GM12878 (cell line): Measurements from ENCODE around the gene PTGR3. TPM values are rescaled to one million over a fixed set of nuclear protein-coding genes. Genes with fewer than 3 reads are reported as not detected.

Experiments
- CBX5 ChIP-seq: sonication (generic); IDR thresholded peaks from 2 replicates; pipeline ENCODE4 v1.6.1; 2016; ENCODE audit warnings: low read depth, moderate library complexity, mild to moderate bottlenecking, inconsistent platforms
- FOS ChIP-seq: IDR thresholded peaks from 3 replicates; pipeline ENCODE4 v1.6.1; 2011; ENCODE audit warnings: borderline replicate concordance; ENCODE audit not compliant: insufficient read length; ENCODE audit errors: extremely low read depth
- FOXM1 ChIP-seq: IDR thresholded peaks from 2 replicates; pipeline ENCODE4 v1.6.1; 2012; ENCODE audit warnings: low read depth, mild to moderate bottlenecking, inconsistent platforms, low read length, moderate library complexity
- GATAD2B ChIP-seq: fragments of 450-650 bp; conservative IDR thresholded peaks from 2 replicates; pipeline ENCODE4 v1.6.1; 2017; ENCODE audit warnings: low read depth, mild to moderate bottlenecking, moderate library complexity
- LARP7 ChIP-seq: fragments of 450-650 bp; IDR thresholded peaks from 2 replicates; pipeline ENCODE4 v1.6.1; 2017; ENCODE audit warnings: mild to moderate bottlenecking
- MAX ChIP-seq: IDR thresholded peaks from 2 replicates; pipeline ENCODE4 v1.6.1; 2012; ENCODE audit warnings: low read depth, low read length, improper control_type of control experiment
- NFIC ChIP-seq: IDR thresholded peaks from 2 replicates; pipeline ENCODE4 v1.6.1; 2012; ENCODE audit warnings: low read depth, mild to moderate bottlenecking, inconsistent platforms, low read length, moderate library complexity
- NR2F1 ChIP-seq: fragments of 450-650 bp; conservative IDR thresholded peaks from 2 replicates; pipeline ENCODE4 v1.6.1; 2017; ENCODE audit warnings: mild to moderate bottlenecking
- POLR2AphosphoS2 ChIP-seq: IDR thresholded peaks from 2 replicates; pipeline ENCODE4 v1.6.1; 2011; ENCODE audit warnings: low read depth, mild to moderate bottlenecking, low read length, improper control_type of control experiment, moderate library complexity
- SKIL ChIP-seq: fragments of 450-650 bp; IDR thresholded peaks from 2 replicates; pipeline ENCODE4 v1.6.1; 2017; ENCODE audit warnings: mild to moderate bottlenecking, low read depth, inconsistent platforms; ENCODE audit not compliant: poor library complexity, severe bottlenecking
- SMAD1 ChIP-seq: fragments of 450-650 bp; IDR thresholded peaks from 2 replicates; pipeline ENCODE4 v1.6.1; 2018; ENCODE audit warnings: mild to moderate bottlenecking, low read depth; ENCODE audit not compliant: partially characterized antibody
- TCF3 ChIP-seq: IDR thresholded peaks from 2 replicates; pipeline ENCODE4 v1.6.1; 2012; ENCODE audit warnings: low read depth, mild to moderate bottlenecking, low read length, borderline replicate concordance; ENCODE audit not compliant: insufficient read depth
- ZBTB33 ChIP-seq: fragments of 450-650 bp; IDR thresholded peaks from 2 replicates; pipeline ENCODE4 v1.6.1; 2017; ENCODE audit warnings: mild to moderate bottlenecking
- ZBTB40 ChIP-seq: fragments of 450-650 bp; IDR thresholded peaks from 2 replicates; pipeline ENCODE4 v1.6.1; 2016; ENCODE audit warnings: mild to moderate bottlenecking, moderate library complexity, borderline replicate concordance
- ZNF384 ChIP-seq: IDR thresholded peaks from 2 replicates; pipeline ENCODE4 v1.6.1; 2012; ENCODE audit warnings: low read depth, mild to moderate bottlenecking, low read length, improper control_type of control experiment, borderline replicate concordance
- ZNF592 ChIP-seq: fragments of 450-650 bp; IDR thresholded peaks from 2 replicates; pipeline ENCODE4 v1.6.1; 2017; ENCODE audit warnings: mild to moderate bottlenecking, moderate library complexity
- polyA plus RNA-seq, 11 experiments: library from polyadenylated mRNA; depleted of rRNA in 4 of 11; unstranded in 6 of 11; stranded (reverse) in 5 of 11; fragments of >200 nt; fragmentation: Nextera tagmentation in 4 of 11; fragmentation: Illumina TruSeq in 1 of 11; extraction: Ambion mirVana in 4 of 11; extraction: Trizol in 1 of 11; gene quantifications; 1 replicate in 1 of 11; 2 replicates in 10 of 11; pipeline versions ENCODE4 v1.2.1 to v1.2.3, GENCODE V29; 2011 to 2016; ENCODE audit warnings: inconsistent platforms in 2 of 11, missing spikeins in 2 of 11, low read depth in 1 of 11
- total RNA-seq, 4 experiments: library from RNA; depleted of rRNA in 3 of 4; stranded (reverse); fragments of >200 nt in 3 of 4; fragmentation: Illumina TruSeq in 1 of 4; extraction: Trizol in 1 of 4; gene quantifications; 2 replicates each; pipeline versions ENCODE4 v1.2.1 to v1.2.3, GENCODE V29; 2013 to 2021

Gene PTGR3
- total and polyA plus RNA-seq, 10 of the 15 experiments (the other 5 are each of a cell fraction or from before 2014, with no cell fraction given) = 6.2 to 69.8 (median 21.9) TPM

GRCh38 chr18:75211953-75212750 lies 3.2 kb upstream of the PTGR3 start (continued):
- TF ChIP-seq ZNF592 (no peak), LARP7 (peak; percentile 51; the same call in 1 of the 2 replicates), FOS (no peak), MAX (no peak), SMAD1 (no peak), ZBTB33 (no peak), TCF3 (no peak), POLR2AphosphoS2 (no peak), NR2F1 (no peak), SKIL (no peak), GATAD2B (peak; percentile 60; the same call in 1 of the 2 replicates), CBX5 (no peak), ZBTB40 (no peak), NFIC (no peak), FOXM1 (no peak), ZNF384 (no peak)
